ENCODE data around the gene UBE2E1. TPM values are rescaled to one million over a fixed set of nuclear protein-coding genes. Genes with fewer than 3 reads are reported as not detected.
"Not testable (repeated sequence)": the region's sequence is repeated elsewhere in the genome, so short reads cannot be mapped to it uniquely, and the experiment has no call there.

Gene UBE2E1
- polyA plus RNA-seq, 3 donors = 156 to 163 (median 160) TPM

GRCh38 chr3:23837286-23837685, 31.5 kb downstream of the UBE2E1 start:
- DNase-seq (ENCODE audit: low read depth in 3 of 3, low spot score in 2 of 3) = no peak

- DNase-seq (ENCODE audit: low read depth in 3 of 3, low spot score in 2 of 3) = no peak
Observed at GRCh38 chr3:23837691-23838090, 31.9 kb downstream of the UBE2E1 start.

- DNase-seq (ENCODE audit: low read depth in 3 of 3, low spot score in 2 of 3) = no peak
Observed at GRCh38 chr3:23840521-23840920, 34.8 kb downstream of the UBE2E1 start.

GRCh38 chr3:23843869-23844268, 38.1 kb downstream of the UBE2E1 start:
- DNase-seq (ENCODE audit: low read depth in 3 of 3, low spot score in 2 of 3) = no peak

- DNase-seq (ENCODE audit: low read depth in 3 of 3, low spot score in 2 of 3) = no peak
Observed at GRCh38 chr3:23845326-23846216, 39.8 kb downstream of the UBE2E1 start.

GRCh38 chr3:23849462-23849861, 43.7 kb downstream of the UBE2E1 start:
- DNase-seq (ENCODE audit: low read depth in 3 of 3, low spot score in 2 of 3) = not testable (repeated sequence)

- DNase-seq (ENCODE audit: low read depth in 3 of 3, low spot score in 2 of 3) = no peak
Observed at GRCh38 chr3:23856286-23856685, 50.5 kb downstream of the UBE2E1 start.

GRCh38 chr3:23859012-23859743, 53.4 kb downstream of the UBE2E1 start:
- DNase-seq (ENCODE audit: low read depth in 3 of 3, low spot score in 2 of 3) = no peak

- DNase-seq (ENCODE audit: low read depth in 3 of 3, low spot score in 2 of 3) = no peak
Observed at GRCh38 chr3:23859839-23860382, 54.2 kb downstream of the UBE2E1 start.

- no peak for DNase-seq (ENCODE audit: low read depth in 3 of 3, low spot score in 2 of 3)
Observed at GRCh38 chr3:23861689-23862088, 55.9 kb downstream of the UBE2E1 start.

GRCh38 chr3:23863060-23863459, 57.3 kb downstream of the UBE2E1 start:
- DNase-seq (ENCODE audit: low read depth in 3 of 3, low spot score in 2 of 3) = no peak

GRCh38 chr3:23864931-23865330, 59.2 kb downstream of the UBE2E1 start:
- peak in 1 of 3 donors; percentile 12 for DNase-seq (ENCODE audit: low read depth in 3 of 3, low spot score in 2 of 3)

- peak in 2 of 3 donors; percentile 29 to 41 for DNase-seq (ENCODE audit: low read depth in 3 of 3, low spot score in 2 of 3)
Observed at GRCh38 chr3:23865595-23866396, 60.0 kb downstream of the UBE2E1 start.

- no peak for DNase-seq (ENCODE audit: low read depth in 3 of 3, low spot score in 2 of 3)
Observed at GRCh38 chr3:23867400-23867799, 61.6 kb downstream of the UBE2E1 start.

GRCh38 chr3:23867838-23868237, 62.1 kb downstream of the UBE2E1 start:
- DNase-seq (ENCODE audit: low read depth in 3 of 3, low spot score in 2 of 3) = no peak

GRCh38 chr3:23869977-23870662, 64.4 kb downstream of the UBE2E1 start:
- no peak for DNase-seq (ENCODE audit: low read depth in 3 of 3, low spot score in 2 of 3)

- DNase-seq (ENCODE audit: low read depth in 3 of 3, low spot score in 2 of 3) = not testable (repeated sequence)
Observed at GRCh38 chr3:23870663-23871043, 64.9 kb downstream of the UBE2E1 start.

- not testable (repeated sequence) for DNase-seq (ENCODE audit: low read depth in 3 of 3, low spot score in 2 of 3)
Observed at GRCh38 chr3:23871361-23871760, 65.6 kb downstream of the UBE2E1 start.

GRCh38 chr3:23872330-23872729, 66.6 kb downstream of the UBE2E1 start:
- no peak for DNase-seq (ENCODE audit: low read depth in 3 of 3, low spot score in 2 of 3)

- DNase-seq (ENCODE audit: low read depth in 3 of 3, low spot score in 2 of 3) = no peak
Observed at GRCh38 chr3:23873941-23874340, 68.2 kb downstream of the UBE2E1 start.

Data from right renal cortex interstitium (tissue), 3 donors.